Measurements from ENCODE around the gene RFC1.
A peak's percentile ranks its signal among the peaks of the same experiment; 100 is the strongest.

Gene RFC1

GRCh38 chr4:39337841-39338240 is 28.3 kb downstream of the RFC1 start:
- no peak for DNase-seq (ENCODE audit: low read depth)
- no peak overlapping the region for H3K4me3 ChIP-seq (ENCODE audit: low read length)
- TF ChIP-seq, protein P1, sequence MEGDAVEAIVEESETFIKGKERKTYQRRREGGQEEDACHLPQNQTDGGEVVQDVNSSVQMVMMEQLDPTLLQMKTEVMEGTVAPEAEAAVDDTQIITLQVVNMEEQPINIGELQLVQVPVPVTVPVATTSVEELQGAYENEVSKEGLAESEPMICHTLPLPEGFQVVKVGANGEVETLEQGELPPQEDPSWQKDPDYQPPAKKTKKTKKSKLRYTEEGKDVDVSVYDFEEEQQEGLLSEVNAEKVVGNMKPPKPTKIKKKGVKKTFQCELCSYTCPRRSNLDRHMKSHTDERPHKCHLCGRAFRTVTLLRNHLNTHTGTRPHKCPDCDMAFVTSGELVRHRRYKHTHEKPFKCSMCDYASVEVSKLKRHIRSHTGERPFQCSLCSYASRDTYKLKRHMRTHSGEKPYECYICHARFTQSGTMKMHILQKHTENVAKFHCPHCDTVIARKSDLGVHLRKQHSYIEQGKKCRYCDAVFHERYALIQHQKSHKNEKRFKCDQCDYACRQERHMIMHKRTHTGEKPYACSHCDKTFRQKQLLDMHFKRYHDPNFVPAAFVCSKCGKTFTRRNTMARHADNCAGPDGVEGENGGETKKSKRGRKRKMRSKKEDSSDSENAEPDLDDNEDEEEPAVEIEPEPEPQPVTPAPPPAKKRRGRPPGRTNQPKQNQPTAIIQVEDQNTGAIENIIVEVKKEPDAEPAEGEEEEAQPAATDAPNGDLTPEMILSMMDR (IDR thresholded peaks at IDR 0.05; ENCODE audit: insufficient read depth, low read depth, low read length, missing control alignments) = no peak

- DNase-seq (ENCODE audit: low read depth) = no peak
- TF ChIP-seq, protein P1 (IDR thresholded peaks at IDR 0.05; ENCODE audit: insufficient read depth, low read depth, low read length, missing control alignments) = no peak
Observed at GRCh38 chr4:39335566-39335965, 30.6 kb downstream of the RFC1 start.

DNA sequence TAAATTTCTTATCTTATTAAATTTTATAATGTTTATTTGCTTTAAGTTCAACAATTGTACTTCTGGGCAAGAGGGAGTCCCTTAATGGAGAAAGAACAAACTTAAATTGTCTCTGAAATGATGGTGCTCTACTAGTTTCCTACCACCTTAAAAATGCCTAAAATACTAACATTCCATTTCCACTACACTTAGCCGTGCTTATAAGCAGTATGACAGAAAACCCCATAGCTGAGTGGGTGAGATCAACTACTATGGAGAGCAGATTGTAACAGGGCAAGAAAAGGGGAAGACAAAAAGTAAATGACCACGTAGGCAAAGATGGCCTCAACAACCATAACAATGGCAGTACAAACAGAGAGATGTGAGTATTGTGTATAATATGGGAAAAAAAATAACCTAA is 35.0 kb downstream of the RFC1 start:
- no peak for DNase-seq (ENCODE audit: low read depth)
- H3K4me3 ChIP-seq (ENCODE audit: low read length) = no peak overlapping the region

More at GRCh38 chr4:39335566-39335965, 30.6 kb downstream of the RFC1 start:
- no peak overlapping the region for H3K4me3 ChIP-seq (ENCODE audit: low read length)

DNA sequence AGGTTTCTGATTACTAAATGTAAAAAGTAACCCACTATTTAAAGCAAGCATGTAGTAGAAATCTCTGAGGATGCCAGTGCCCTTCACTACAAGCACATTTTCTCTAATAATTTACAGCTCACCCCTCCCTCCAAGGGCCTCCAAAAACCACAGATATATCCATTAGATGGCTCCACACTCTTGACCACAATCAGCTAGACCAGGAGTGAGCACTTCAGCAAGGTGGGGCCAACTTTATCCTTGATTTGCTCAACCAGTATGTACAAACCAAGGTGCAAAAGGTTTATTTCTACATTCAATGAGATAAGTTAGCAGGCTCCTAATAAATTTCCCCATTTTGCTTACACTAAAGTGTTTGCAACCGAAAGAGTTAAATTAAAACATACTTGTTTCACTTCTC is 35.8 kb downstream of the RFC1 start:
- DNase-seq (ENCODE audit: low read depth) = no peak
- TF ChIP-seq, protein P1 (IDR thresholded peaks at IDR 0.05; ENCODE audit: insufficient read depth, low read depth, low read length, missing control alignments) = no peak

More for the DNA sequence above, 35.0 kb downstream of the RFC1 start:
- TF ChIP-seq, protein P1 (IDR thresholded peaks at IDR 0.05; ENCODE audit: insufficient read depth, low read depth, low read length, missing control alignments) = no peak

GRCh38 chr4:39326468-39326977 is 39.6 kb downstream of the RFC1 start:
- no peak for DNase-seq (ENCODE audit: low read depth)
- no peak overlapping the region for H3K4me3 ChIP-seq (ENCODE audit: low read length)
- TF ChIP-seq, protein P1 (IDR thresholded peaks at IDR 0.05; ENCODE audit: insufficient read depth, low read depth, low read length, missing control alignments) = no peak

More for the DNA sequence above, 35.8 kb downstream of the RFC1 start:
- H3K4me3 ChIP-seq (ENCODE audit: low read length) = no peak overlapping the region

DNA sequence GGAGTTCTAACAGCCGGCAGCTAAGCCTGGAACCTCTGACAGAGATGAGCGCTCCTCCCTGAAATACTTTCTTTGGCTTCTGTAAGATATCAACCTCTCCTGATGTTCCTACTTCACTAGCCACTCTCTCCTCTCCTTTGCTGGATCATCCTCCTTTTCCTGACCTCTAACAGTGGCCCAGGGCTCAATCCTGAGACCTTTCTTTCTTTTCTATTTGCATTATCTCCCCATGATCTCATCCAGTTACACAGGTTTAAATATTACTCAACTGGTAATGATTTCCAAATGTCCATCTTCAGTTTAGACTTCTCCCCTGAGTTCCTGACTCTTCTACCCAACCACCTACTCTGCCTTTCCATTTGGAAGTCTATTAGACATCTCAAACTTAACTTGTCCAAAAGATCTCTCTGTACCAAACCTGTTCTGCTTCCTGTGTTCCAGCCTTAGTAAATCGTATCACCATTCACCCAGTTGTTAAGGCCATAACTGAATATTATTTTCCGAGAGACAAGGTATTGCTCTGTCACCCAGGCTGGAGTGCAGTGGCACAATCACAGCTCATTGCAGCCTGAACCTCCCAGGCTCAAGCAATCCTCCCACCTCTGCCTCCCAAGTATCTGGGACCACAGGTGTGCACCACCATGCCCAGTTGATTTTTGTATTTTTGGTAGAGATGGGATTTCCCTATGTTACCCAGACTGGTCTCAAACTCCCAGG is 41.1 kb downstream of the RFC1 start:
- TF ChIP-seq, protein P1 (IDR thresholded peaks at IDR 0.05; ENCODE audit: insufficient read depth, low read depth, low read length, missing control alignments) = no peak
- H3K4me3 ChIP-seq (ENCODE audit: low read length) = no peak overlapping the region

GRCh38 chr4:39324446-39324845 is 41.7 kb downstream of the RFC1 start:
- TF ChIP-seq, protein P1 (IDR thresholded peaks at IDR 0.05; ENCODE audit: insufficient read depth, low read depth, low read length, missing control alignments) = no peak
- DNase-seq (ENCODE audit: low read depth) = no peak
- H3K4me3 ChIP-seq (ENCODE audit: low read length) = no peak overlapping the region

More for the DNA sequence above, 41.1 kb downstream of the RFC1 start:
- DNase-seq (ENCODE audit: low read depth) = peak; percentile 30

Measured in epithelial cell of esophagus (primary cell).